GM18861 (cell line): ENCODE data around the gene ACAN.
A peak's percentile ranks its signal among the peaks of the same experiment; 100 is the strongest.

Experiments
- ATAC-seq: cut with Tn5 transposase; IDR thresholded peaks from one replicate; pipeline ENCODE4 v1.9.1; 2021; ENCODE audit not compliant: unreplicated experiment

ACAN gene

DNA sequence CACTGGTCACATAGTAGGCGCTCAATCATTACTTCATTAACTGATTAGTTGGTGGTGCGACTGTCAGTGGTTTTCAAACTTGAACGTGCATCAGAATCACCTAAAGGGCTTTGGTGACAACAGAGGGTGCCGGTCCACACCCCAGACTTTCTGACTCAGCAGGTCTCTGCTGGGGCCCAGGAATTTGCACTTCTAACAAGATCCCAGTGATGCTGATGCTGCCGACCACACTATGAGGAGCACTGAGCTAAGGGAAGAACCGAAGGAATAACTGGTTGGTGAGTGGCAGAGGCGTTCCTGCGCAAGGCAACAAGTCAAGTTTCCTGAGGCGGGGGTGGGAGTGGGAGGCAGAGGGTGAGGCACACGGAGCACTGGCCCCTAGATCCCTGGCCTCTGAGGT is 73.3 kb downstream of the ACAN start:
- no peak for ATAC-seq

DNA sequence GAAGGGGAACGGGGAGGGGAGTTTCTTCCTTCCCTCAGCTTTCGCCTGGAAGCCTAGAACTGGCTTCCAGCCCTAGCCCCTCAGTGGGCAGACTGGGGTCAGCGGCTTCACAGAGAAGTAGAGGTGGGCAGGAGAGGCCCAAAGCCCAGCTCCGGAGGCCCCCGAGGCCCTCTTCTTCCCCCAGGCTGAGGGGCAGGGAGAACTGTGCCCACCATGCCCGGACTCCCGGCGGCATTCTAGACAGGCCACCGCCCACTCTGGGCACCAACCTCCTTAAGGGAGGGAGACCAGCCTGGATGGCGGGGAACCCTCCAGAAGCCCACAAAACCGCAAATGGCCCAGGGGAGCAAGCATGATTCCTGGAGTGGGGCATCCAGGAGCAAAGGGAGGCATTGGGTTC is 74.2 kb downstream of the ACAN start:
- no peak for ATAC-seq

DNA sequence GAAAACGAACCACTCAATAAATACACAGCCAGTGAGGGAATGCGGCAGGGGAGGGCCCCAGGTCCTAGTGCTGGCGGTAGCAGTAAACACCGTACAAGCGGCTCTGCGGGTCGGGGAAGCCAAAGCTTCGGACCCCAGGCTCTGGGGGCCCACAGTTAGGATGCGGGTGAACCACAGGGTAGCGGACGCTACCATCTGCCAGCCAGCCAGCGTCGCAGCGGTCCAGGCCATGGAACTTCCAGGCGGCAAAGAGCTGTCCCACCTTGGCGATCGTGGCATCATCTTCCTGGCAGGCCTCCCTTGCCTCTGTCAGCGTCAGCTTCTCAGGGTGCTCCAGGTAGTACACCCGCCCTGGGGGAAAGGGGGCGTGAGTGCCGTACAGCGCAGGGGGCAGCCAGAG is 74.7 kb downstream of the ACAN start:
- no peak for ATAC-seq

DNA sequence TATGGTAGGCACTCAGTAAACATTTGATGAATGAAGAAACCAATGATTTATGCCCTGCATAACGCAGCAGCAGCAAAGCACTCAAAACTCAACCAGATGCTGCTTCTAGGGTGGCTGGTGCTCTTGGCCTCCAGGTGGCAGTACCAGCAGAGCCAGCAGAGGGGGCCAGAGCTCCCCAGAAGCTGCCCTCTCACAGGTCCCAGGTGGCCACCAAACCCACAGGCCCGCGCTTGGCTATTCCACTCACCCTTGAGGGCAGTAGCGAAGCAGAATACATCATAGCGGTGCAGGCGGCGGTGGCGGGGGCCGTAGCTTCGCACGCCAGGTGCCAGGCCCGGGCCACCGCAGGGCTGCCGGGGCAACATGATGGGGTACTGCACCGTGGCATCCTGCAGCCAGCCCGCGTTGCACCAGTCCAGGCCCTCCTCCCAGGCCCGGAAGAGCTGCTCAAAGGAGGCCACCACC is 75.5 kb downstream of the ACAN start:
- no peak for ATAC-seq

DNA sequence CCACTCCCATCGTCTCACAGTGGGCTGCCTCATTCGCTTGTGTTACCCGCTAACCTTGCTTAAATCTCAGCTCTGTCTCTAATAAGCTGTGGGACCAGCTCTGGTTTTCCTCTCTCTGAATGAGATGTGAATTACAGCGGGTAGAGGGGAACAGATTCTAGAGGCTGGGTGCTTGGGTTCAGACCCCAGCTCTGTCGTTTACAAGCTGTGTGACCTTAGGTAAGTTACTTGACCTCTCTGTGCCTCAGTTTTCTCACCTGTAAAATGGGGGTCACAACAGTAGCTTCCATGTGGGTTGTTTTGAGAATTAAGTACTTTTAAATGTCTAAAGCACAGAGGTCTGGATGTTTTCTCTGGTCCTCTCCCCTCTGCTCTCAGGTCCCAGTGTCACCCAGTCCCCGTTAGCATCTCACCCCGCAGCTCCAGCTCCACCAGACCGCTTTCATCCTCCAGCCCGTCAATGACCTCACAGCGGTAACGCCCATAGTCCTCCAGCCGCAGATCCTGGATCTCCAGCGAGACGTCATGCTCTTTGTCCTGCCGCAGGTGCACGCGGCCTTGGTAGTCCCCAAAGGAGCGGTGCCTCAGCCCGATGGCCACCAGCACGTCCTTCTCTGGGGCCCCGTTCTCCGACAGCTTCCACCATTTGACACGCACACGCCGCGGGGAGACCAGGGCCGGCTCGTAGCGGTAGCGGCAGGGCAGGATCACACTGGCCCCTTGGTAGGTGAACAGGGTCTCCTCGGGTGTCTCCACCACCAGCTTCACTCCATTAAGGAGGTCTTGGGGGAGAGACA is 77.9 kb downstream of the ACAN start:
- no peak for ATAC-seq

DNA sequence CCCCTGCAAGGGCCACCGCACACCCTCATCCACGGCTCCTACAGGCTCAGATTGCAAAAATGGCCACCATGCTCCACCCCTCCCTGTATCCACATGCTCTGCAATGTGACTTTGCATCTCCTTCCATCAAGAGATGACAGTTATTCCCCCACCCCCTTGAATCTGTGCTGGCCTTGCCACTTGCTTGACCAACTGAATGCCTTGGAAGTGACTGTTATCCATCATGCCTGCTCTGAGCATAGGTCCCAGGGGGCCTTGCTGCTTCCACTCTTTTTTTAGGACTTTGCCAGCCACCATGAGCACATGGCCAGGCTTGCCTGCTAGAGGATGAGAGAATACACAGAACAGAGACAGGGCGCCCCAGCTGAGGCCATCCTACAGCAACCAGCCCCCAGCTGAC is 78.5 kb downstream of the ACAN start:
- no peak for ATAC-seq

DNA sequence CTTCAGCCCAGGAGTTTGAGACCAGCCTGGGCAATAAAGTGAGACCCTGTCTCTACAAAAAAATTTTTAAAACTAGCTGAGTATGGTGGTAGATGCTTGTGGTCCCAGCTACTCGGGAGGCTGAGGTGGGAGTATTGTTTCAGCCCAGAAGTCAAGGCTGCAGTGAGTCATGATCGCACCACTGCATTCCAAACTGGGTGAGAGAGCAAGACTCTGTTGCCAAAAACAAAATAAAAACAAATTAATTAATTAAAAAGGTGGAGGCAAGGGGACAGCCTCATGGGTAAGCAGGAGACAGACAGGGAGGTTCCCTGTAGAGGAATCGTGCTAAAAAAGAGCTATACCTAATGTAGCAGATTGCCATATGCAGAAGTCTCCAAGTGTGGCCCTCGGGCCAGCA is 79.5 kb downstream of the ACAN start:
- no peak for ATAC-seq

DNA sequence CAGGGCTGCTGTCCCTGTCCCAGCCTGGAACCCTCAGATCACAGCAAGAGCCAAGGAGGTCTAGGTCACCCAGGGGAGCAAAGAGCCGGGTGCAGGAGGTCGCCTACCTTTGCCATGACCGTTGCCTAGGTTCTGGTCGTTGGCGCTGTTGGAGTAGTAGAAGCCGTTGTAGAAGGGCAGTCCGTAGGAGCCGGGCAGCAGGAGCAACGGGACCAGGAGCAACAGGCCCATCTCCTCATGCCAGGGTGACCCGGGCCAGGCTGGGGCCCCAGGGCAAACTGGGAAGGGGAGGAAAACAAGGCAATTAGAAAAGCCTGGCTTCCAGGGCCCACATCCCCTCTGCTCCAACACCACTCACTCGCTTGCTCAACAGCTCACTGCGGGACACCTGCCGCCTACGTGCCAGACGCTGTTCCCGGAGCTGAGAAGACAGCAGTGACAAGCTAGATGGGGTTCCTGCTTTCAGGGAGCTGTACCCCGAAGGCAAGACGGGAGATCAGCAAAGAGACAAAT is 83.9 kb downstream of the ACAN start:
- ATAC-seq, result no peak

DNA sequence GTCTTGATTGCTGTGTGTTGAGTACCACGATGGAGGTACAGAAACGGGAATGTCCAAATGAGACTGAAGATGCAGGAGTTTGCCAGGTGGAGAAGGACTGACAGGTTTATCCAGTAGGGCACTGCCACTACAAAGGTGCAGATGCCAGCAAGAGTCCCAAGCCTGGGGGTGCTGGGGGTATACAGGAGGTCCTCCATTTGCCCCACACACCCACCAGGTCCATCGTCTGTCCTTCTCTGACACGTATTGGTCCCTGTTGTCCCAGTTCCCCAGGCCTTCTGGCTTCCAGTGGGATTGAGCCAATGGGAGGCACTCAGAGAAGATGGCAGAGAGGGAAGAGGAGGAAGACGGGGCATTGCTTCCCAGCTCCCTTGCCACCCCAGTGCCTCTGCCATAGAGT is 85.5 kb downstream of the ACAN start:
- ATAC-seq, result no peak

DNA sequence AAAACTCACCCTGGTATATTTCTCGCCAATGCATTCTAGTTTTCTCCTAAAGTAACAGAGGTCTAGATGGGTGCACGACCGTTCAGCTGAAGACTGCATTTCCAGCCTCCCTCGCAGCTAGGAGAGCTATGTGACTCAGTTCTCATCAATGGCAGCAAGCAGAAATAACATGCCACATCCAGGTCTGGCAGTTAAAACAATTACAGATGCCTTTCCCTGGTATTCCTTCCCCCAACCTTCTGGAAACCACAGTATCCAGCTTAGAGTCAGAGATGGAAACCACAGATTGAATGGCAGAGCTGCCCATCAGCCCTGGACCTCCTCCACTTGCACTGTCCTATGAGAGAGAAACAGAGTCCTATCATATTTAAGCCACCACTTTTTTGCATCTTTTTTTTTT is 87.3 kb downstream of the ACAN start:
- ATAC-seq, result no peak

DNA sequence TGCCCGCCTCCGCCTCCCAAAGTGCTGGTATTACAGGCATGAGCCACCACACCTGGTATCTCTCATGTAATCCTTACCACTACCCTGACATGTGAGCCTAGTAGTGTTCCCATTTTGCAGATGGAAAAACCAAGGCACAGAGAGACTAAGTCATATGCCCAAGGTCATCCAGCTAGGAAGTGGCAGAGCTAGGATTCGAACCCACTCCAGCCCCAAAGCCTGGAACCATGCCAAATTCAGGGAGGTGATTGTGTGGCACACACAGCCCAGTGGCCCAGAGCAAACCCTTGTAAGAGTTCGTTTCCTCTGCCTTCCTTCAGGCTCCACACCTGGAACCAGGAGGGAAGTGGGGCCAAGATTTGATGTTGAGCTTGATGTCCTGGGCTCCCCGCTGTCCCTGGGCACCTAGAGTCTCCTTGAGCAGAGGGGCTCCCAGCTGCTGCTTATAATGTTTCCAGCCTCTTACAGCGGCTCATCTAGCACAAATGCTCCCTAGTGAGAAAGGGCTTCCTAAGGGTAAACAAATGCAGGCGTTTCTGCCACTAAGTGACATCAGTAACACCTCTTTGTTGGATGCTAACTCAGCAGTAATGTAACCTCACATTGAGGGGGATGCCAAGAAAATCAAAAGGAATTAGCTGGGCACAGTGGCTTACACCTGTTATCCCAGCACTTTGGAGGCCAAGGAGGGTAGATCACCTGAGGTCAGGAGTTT is 88.5 kb downstream of the ACAN start:
- no peak for ATAC-seq

DNA sequence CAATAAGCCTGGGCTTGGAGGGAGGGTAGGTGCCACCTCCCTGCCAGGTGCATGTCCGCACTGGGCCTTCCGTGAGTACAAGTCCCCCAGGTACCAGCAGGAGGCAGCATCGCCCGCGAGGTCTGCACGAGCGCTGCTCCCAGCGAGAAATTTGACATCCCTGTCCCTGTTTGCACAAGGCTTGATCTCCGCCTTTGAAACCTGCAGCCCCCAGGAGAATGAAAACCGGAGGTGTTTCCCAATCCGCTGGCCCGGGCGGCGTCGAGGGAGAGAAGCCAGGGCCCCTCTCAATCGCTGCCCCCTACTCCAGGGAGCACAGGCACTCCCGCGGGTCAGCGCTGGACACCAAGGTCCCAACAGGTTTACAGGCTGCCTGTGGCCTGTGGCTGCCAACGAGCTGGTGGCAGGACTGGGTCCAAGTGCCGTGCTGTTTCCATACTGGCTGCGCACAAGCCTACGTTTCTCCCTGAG is 91.1 kb downstream of the ACAN start:
- ATAC-seq, result peak; percentile 62

DNA sequence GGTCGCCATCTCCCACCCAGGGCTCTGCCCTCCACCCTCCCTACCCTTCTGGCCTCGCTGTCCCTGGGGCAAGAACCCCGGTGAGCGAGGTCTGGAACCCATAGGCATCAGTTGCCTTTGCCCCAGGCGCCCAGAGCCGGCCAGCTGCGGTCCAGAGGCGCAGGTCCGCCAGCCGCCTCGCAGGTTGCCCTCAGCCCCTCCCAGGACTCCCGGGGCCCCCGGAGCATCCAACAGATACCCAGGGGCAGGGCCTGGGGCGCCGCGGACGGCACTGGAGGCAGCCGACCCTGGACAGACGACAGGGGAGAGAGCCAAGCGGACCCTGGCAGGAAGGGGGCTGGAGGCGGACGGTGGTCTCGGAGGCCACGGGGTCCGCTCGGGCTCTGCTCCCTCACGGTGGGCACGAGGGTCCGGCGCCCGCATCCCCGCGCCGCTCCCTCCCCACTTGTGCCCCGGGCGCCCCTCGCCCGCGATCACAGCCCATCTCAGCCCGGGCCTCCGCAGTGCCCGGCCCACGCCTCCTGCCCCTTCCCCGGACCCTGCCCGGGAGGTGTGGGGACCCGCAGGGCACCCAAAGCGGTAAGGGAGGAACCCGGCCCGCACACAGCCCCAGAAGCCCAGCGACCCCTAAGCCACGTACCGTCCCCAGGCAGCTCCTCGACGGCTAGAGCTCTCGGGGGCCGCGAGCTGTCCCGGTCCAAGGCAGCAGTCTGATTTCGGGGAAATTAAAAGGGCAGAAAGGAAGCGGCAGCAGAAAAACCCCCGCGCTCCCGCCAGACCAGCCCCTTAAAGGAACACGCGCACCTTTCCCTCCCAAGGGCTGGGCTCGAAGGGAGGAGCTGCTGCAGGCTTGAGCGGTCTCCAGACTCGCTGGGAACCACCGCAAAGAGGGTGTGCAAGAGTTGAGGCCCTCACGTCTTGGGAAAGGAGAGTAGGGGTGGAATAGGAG is 91.9 kb downstream of the ACAN start, which contains the start of gene HAPLN3:
HAPLN3 (minus strand) TSS at position 726 of the 949 bp plus-strand sequence. CDS start 8,246 bp downstream, outside the sequence.
- ATAC-seq, result peak; percentile 65

DNA sequence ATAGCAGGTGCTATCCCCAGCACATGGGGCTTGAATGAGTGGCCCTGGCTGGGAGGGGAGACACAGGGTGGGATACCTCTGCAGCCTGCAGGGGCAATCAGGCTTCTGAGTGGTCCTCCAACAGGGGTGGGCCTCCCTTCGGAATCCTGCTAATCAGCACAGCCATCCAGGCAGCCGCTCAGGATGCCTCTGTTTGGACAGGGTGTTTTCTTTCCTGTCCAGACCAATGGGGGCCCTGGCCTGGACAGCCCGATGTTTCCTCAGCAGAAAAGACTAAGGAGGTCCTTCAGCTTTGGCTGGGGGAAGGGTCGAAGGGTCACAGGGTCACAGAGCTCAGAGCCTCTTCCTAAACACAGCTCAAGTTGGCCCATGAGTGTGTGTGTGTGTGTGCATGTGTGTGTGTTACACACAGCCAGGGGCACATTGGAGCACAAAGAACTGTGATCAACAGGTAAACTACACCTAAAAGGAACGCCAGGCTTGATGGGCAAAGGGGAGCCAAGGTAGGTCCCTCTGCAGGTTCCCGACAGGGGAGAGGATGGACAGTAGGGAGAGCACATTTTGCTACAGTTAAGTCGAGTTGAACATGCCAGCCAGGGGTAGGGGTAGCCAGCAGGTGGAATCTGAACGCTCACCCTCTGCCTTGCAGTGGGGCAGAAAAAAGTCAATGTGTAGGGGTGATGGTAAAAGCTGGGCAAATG is 93.2 kb downstream of the ACAN start:
- ATAC-seq, result no peak

DNA sequence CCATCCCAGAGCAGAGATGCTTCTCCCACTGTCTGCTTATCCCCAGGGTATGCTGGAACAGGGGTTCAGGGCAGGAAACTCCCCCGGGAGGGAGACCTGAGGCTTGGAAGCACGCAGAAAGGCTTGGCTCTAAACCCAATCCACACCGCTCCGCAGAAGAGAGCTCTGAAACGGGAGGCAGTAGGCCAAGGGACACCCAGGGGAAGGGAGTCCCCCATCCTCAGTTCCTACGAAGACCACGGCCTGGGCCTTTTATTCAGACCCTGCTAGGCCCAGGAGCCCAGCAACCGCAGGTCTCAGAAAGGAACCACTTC is 93.9 kb downstream of the ACAN start:
- ATAC-seq, result no peak

DNA sequence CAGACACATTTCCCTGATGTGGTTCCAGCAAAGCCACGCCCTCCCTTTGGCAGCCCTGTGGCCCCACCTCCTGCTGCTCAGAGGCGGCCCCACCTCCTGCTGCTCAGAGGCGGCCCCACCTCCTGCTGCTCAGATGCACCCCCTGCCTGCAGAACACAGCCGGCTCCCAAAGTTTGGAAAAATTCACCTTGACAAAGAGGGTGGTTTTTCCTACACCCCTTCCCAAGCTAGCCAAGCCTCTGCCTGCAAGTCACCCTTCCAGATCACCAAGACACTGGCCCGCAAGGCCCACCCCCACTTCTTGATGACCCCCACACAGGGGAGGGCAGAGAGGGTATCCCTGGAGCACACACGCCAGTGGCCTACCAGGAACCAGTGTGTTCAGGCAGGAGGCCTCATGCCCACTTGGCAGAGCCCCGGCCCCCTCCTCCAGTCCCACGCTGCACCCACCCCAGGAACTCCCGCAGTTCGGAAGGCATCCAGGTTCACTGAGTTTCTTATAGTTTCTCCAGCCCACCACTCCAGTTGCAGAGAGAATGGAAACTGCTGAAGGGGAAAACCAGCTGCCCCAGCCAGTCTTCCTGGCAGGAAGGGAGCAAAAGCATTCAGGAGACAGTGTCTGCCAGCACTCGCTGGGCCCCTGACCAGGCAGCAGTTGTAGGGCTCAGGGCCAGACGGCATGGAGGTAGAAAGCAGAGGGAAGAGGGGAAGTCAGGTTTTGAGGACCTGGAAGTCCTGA is 94.4 kb downstream of the ACAN start:
- no peak for ATAC-seq

DNA sequence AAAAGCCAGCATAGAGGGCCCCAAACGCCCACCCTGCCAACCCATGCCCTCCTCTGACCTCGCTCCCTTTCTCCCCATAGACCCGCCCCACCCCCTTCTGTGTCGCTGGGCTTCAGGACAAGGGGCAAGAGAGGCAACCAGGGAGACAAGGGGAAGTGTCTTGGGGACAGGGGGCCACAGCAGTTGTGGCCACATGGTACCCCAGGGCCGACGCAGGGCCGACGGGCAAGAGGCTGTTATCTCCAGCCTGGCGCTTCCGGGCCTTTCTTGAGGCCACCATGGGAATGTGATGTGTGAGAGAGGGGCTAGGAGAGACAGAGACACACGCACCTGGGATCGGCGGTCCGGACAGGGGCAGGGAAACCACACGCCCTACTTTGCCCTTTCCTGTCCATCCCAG is 95.5 kb downstream of the ACAN start:
- ATAC-seq, result no peak

DNA sequence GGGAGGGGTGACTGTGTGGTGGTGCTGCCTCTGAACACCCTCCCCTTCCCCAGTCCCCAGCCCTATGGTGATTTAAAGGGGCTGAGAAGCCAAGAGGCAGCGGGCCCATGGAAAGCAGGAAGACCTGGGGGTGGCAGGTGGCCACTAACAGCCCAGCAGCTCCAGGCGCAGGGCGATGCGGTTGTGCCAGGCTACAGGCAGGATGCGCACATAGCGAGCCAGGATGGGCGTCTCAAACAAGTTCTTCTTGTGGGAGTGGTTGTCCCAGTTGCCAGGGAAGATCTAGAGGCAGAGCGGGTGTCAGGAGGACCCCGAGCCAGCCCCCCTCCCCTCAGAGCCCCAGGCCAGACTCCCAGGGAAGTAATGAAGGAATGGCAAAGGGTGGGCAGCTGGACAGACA is 96.0 kb downstream of the ACAN start:
- ATAC-seq, result no peak

DNA sequence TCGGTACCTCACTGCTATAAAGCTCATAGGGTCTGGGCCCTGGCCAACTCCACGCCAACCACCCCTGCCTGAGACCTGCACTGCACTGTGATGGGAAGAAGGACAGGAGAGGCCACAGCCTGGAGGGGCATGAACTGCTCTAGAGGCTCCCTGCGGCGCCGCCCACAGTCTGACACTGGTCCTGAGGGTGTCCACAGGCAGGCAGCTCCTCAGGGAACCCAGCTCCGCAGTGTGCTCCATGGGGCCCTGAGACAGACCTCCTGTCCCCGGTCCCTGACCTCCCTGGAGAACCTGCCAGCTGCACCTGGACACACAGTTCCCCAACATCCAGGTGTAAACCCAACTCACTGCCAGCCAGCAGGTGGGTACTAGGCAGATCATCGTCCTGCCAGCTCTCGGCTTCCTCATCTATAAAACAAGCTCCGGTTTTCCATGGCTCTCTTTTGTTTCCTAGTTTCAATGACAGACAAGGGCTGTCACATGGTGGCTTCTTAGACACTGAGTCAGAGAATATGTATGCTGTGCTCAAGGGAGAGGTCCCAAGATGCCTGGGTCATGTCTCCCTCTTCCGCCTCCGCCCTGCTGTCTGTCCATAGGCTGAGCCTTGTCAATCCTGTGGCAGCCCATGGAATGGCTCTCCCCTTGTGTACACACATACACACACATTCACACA is 97.2 kb downstream of the ACAN start:
- no peak for ATAC-seq
